HCT116 (cell line): ENCODE results near the gene CHURC1. TPM values are rescaled to one million over a fixed set of nuclear protein-coding genes. Genes with fewer than 3 reads are reported as not detected.

Source experiments
- ATAC-seq: fragments of 200-7000 bp; cut with Tn5 transposase; 2 replicates; pipeline ENCODE4 v1.9.1; 2020; ENCODE audit warnings: mild to moderate bottlenecking, moderate library complexity
- BruUV-seq: library from RNA; stranded (reverse); fragments of 400-500 nt; replicated peaks from 2 replicates; lab custom pipeline; 2021; lab: Mats Ljungman, UMichigan
- CTCF ChIA-PET: fragments of 300-600 bp; sonication (Branson Sonifier 250); formaldehyde crosslinking; loops from one replicate; lab custom pipeline; 2021; ENCODE audit warnings: antibody characterized with exemption; lab: Charles Lee
- POLR2A ChIA-PET: fragments of 300-600, 350-600 bp; sonication (Branson Sonifier 250); formaldehyde crosslinking; loops from one replicate; lab custom pipeline; 2021; ENCODE audit warnings: antibody characterized with exemption; lab: Charles Lee
- RAD21 ChIA-PET, 2 experiments: fragments of 300-600 bp; sonication (Branson Sonifier 250); formaldehyde crosslinking; loops; one replicate each; lab custom pipeline; 2023; ENCODE audit warnings: low total read pairs in 2 of 2; ENCODE audit not compliant: uncharacterized antibody in 2 of 2, unreplicated experiment in 2 of 2, low non-redundant PET in 1 of 2; lab: Charles Lee
- DNase-seq: peaks from one replicate; pipeline ENCODE4 v3.0.0-alpha.2; 2010; ENCODE audit warnings: low read depth, low spot score
- H2AFZ ChIP-seq: fragments of 200-600 bp; shearing (Covaris generic), sonication (generic); 2 replicates; pipeline ENCODE4 v1.6.1; 2017; ENCODE audit warnings: low read depth, mixed run types, mixed read lengths, antibody characterized with exemption, low read length; ENCODE audit not compliant: poor library complexity, severe bottlenecking
- H3K27ac ChIP-seq: 2 replicates; pipeline ENCODE4 v1.5.1; 2012; ENCODE audit warnings: low read depth, low read length
- H3K27me3 ChIP-seq: fragments of 200-600 bp; sonication (generic); 2 replicates; pipeline ENCODE4 v1.6.1; 2016; ENCODE audit warnings: mixed run types, low read length, mixed read lengths; ENCODE audit not compliant: insufficient read depth
- H3K36me3 ChIP-seq, 2 experiments: fragments of 200-500 bp in 1 of 2; fragments of 200-600 bp in 1 of 2; sonication (Bioruptor generic) in 1 of 2; sonication (generic) in 1 of 2; 2 replicates each; pipeline versions ENCODE4 v1.5.1 to v1.6.1; 2014 to 2016; ENCODE audit warnings: low read length in 2 of 2, inconsistent platforms in 1 of 2, mixed read lengths in 1 of 2, mixed run types in 1 of 2; ENCODE audit not compliant: insufficient read depth in 2 of 2, control insufficient read depth in 1 of 2
- H3K4me1 ChIP-seq, 2 experiments: fragments of 200-600 bp in 1 of 2; sonication (generic) in 1 of 2; 2 replicates each; pipeline versions ENCODE4 v1.5.1 to v1.6.1; 2012 to 2017; ENCODE audit warnings: low read length in 2 of 2, inconsistent platforms in 1 of 2, mild to moderate bottlenecking in 1 of 2, mixed read lengths in 1 of 2, mixed run types in 1 of 2, moderate library complexity in 1 of 2; ENCODE audit not compliant: insufficient read depth in 2 of 2, control insufficient read depth in 1 of 2
- H3K4me2 ChIP-seq: fragments of 200-600 bp; sonication (generic); 2 replicates; pipeline ENCODE4 v1.6.1; 2017; ENCODE audit warnings: mixed run types, low read length, mixed read lengths
- H3K4me3 ChIP-seq, 2 experiments: fragments of 200-600 bp in 1 of 2; sonication (generic) in 1 of 2; replicated peaks in 1 of 2; 2 replicates each; pipeline ENCODE4 v1.5.1; 2011 to 2016; ENCODE audit warnings: low read length in 2 of 2, control low read depth in 1 of 2, low read depth in 1 of 2, mild to moderate bottlenecking in 1 of 2, mixed read lengths in 1 of 2, mixed run types in 1 of 2
- H3K79me2 ChIP-seq: fragments of 200-600 bp; sonication (generic); 2 replicates; pipeline ENCODE4 v1.6.1; 2017; ENCODE audit warnings: mild to moderate bottlenecking, mixed run types, low read length, moderate library complexity, mixed read lengths; ENCODE audit not compliant: insufficient read depth
- H3K9ac ChIP-seq: fragments of 200-600 bp; sonication (generic); 2 replicates; pipeline ENCODE4 v1.6.1; 2016; ENCODE audit warnings: low read length, mixed read lengths
- H3K9me2 ChIP-seq: fragments of 200-600 bp; sonication (generic), shearing (Covaris generic); 2 replicates; pipeline ENCODE4 v1.6.1; 2017; ENCODE audit warnings: mixed run types, mild to moderate bottlenecking, moderate library complexity; ENCODE audit not compliant: insufficient read depth
- H3K9me3 ChIP-seq, 2 experiments: fragments of 200-500 bp in 1 of 2; fragments of 200-600 bp in 1 of 2; sonication (Bioruptor generic) in 1 of 2; sonication (generic) in 1 of 2; 2 replicates each; pipeline ENCODE4 v1.6.1; 2014 to 2017; ENCODE audit warnings: low read length in 2 of 2, mixed read lengths in 2 of 2, inconsistent platforms in 1 of 2, low read depth in 1 of 2, mild to moderate bottlenecking in 1 of 2, mixed run types in 1 of 2, moderate library complexity in 1 of 2; ENCODE audit not compliant: control insufficient read depth in 1 of 2, insufficient read depth in 1 of 2
- H4K20me1 ChIP-seq: fragments of 200-600 bp; sonication (generic), shearing (Covaris generic); 2 replicates; pipeline ENCODE4 v1.6.1; 2017; ENCODE audit warnings: mixed run types, mild to moderate bottlenecking, moderate library complexity; ENCODE audit not compliant: insufficient read depth
- CTCF ChIP-seq, 3 experiments: fragments of 200-600 bp in 1 of 3; sonication (generic) in 1 of 3; IDR thresholded peaks in 2 of 3; conservative IDR thresholded peaks in 1 of 3; 2 replicates each; pipeline ENCODE4 v1.5.1; 2012 to 2017; ENCODE audit warnings: low read depth in 2 of 3, low read length in 2 of 3, antibody characterized with exemption in 1 of 3, borderline replicate concordance in 1 of 3, control low read depth in 1 of 3, mild to moderate bottlenecking in 1 of 3, mixed read lengths in 1 of 3, mixed run types in 1 of 3, moderate library complexity in 1 of 3; ENCODE audit not compliant: insufficient read depth in 1 of 3
- EGR1 ChIP-seq: IDR thresholded peaks from 2 replicates; pipeline ENCODE4 v1.6.1; 2012; ENCODE audit warnings: low read depth
- JUND ChIP-seq: IDR thresholded peaks from 2 replicates; pipeline ENCODE4 v1.6.1; 2012
- POLR2AphosphoS5 ChIP-seq: IDR thresholded peaks from 2 replicates; pipeline ENCODE4 v1.6.1; 2011; ENCODE audit warnings: mild to moderate bottlenecking, low read depth, low read length, moderate library complexity
- RAD21 ChIP-seq: IDR thresholded peaks from 2 replicates; pipeline ENCODE4 v1.6.1; 2012; ENCODE audit warnings: low read depth, mild to moderate bottlenecking
- REST ChIP-seq: IDR thresholded peaks from 2 replicates; pipeline ENCODE4 v1.6.1; 2012; ENCODE audit warnings: low read depth
- SP1 ChIP-seq: IDR thresholded peaks from 2 replicates; pipeline ENCODE4 v1.6.1; 2012; ENCODE audit warnings: low read depth
- YY1 ChIP-seq: IDR thresholded peaks from 2 replicates; pipeline ENCODE4 v1.6.1; 2011; ENCODE audit warnings: low read length, low read depth, moderate library complexity, mild to moderate bottlenecking; ENCODE audit not compliant: insufficient replicate concordance; ENCODE audit errors: extremely low read depth
- ZBTB33 ChIP-seq: IDR thresholded peaks from 2 replicates; pipeline ENCODE4 v1.6.1; 2011; ENCODE audit warnings: mild to moderate bottlenecking, low read length, moderate library complexity; ENCODE audit not compliant: insufficient replicate concordance; ENCODE audit errors: extremely low read depth
- intact Hi-C: fragments of 100-400 bp; cut with micrococcal nuclease; formaldehyde crosslinking; loops from 2 replicates; pipeline ENCODE4 v1.10.0; 2022
- total RNA-seq: library from RNA; stranded (reverse); gene quantifications from one replicate; pipeline ENCODE4 v1.2.1, GENCODE V29; 2021; ENCODE audit not compliant: unreplicated experiment

CHURC1 gene
- total RNA-seq, 1 experiment from 2014 or later, result 47.5 TPM

GRCh38 chr14:64953310-64953654 is 39.0 kb downstream of the CHURC1 start:
- H3K9me2 ChIP-seq, result no peaks in the 10 kb centered on the region
- TF ChIP-seq RAD21 (no peak), ZBTB33 (no peak), POLR2AphosphoS5 (no peak), EGR1 (no peak), SP1 (no peak)
- H3K4me1 ChIP-seq, result no peaks in the 10 kb centered on the region
- DNase-seq, result no peak
- no peak overlapping the region for H3K27ac ChIP-seq
- no peak for ATAC-seq
- no peak overlapping the region for H2AFZ ChIP-seq
- intact Hi-C loops, result no loop called here
- no peaks in the 10 kb centered on the region for H3K36me3 ChIP-seq
- ChIA-PET RAD21 (no interaction called here), POLR2A (no interaction called here), CTCF (interaction anchor here (1.1 to 1.2 kb wide), 2 partner anchors 9 kb away, joined by 3 read pairs; no protein-coding TSS in a partner anchor)
- H3K9ac ChIP-seq, result no peak overlapping the region
- no TSS peak for BruUV-seq
- H3K27me3 ChIP-seq, result no peaks in the 10 kb centered on the region
- H3K9me3 ChIP-seq, result no peaks in the 10 kb centered on the region
- no peak overlapping the region for H3K4me3 ChIP-seq
- no peak overlapping the region for H3K4me2 ChIP-seq
- no peaks in the 10 kb centered on the region for H3K79me2 ChIP-seq
- no peaks in the 10 kb centered on the region for H4K20me1 ChIP-seq

- H3K9me3 ChIP-seq, result no peaks in the 10 kb centered on the region
- ATAC-seq (no peak), DNase-seq (no peak)
- H3K9ac ChIP-seq, result no peak overlapping the region
- H3K36me3 ChIP-seq, result no peaks in the 10 kb centered on the region
- no peak overlapping the region for H3K4me2 ChIP-seq
- H4K20me1 ChIP-seq, result no peaks in the 10 kb centered on the region
- H3K79me2 ChIP-seq, result no peaks in the 10 kb centered on the region
- no peaks in the 10 kb centered on the region for H3K9me2 ChIP-seq
- CTCF ChIA-PET, result interaction anchor here (1.1 to 1.2 kb wide), 2 partner anchors 8 to 10 kb away, joined by 3 read pairs; no protein-coding TSS in a partner anchor
- POLR2A ChIA-PET, result no interaction called here
- no TSS peak for BruUV-seq
- no peak overlapping the region for H3K4me3 ChIP-seq
- intact Hi-C loops, result no loop called here
- no peaks in the 10 kb centered on the region for H3K27me3 ChIP-seq
- TF ChIP-seq JUND (no peak), CTCF (IDR thresholded peaks at IDR 0.05 in 2 of 3, conservative IDR thresholded peaks at IDR 0.05 in 1 of 3; ENCODE audit: borderline replicate concordance in 1 of 3, insufficient read depth in 1 of 3, low read depth in 2 of 3, low read length in 2 of 3) (no peak), REST (no peak), YY1 (no peak), ZBTB33 (no peak), POLR2AphosphoS5 (no peak)
- RAD21 ChIA-PET, result no interaction called here
- H3K27ac ChIP-seq, result no peak overlapping the region
- H3K4me1 ChIP-seq, result no peaks in the 10 kb centered on the region
- no peak overlapping the region for H2AFZ ChIP-seq
These were observed 39.4 kb downstream of the CHURC1 start for GRCh38 chr14:64953661-64954060.
